ENCODE data around the gene NFATC1.

NFATC1 gene

DNA sequence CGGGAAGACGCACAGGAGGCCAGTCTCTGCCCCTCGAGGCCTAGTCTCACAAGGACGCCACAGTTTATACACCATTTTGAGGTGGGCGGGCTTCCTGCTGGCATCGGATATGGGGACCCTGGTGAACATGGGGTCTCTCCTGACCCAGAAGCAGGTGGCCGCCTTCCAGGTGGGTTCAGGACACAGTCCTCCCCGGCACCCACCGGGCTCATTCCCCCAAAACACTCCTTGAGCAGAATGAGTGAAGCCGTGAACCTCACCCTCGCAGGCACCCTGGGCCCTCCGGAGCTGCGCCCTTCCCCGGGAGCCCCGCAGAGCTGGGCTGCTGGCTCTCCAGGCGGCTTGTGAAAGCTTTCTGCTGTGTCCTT is 6.5 kb downstream of the NFATC1 start:
- in situ Hi-C loops (cut with HindIII; ENCODE audit: low sequenced_read_pairs): loop anchor here (5.0 kb wide), 3 partner anchors 35 to 100 kb away; no protein-coding TSS in a partner anchor
- TF ChIP-seq, protein P1, sequence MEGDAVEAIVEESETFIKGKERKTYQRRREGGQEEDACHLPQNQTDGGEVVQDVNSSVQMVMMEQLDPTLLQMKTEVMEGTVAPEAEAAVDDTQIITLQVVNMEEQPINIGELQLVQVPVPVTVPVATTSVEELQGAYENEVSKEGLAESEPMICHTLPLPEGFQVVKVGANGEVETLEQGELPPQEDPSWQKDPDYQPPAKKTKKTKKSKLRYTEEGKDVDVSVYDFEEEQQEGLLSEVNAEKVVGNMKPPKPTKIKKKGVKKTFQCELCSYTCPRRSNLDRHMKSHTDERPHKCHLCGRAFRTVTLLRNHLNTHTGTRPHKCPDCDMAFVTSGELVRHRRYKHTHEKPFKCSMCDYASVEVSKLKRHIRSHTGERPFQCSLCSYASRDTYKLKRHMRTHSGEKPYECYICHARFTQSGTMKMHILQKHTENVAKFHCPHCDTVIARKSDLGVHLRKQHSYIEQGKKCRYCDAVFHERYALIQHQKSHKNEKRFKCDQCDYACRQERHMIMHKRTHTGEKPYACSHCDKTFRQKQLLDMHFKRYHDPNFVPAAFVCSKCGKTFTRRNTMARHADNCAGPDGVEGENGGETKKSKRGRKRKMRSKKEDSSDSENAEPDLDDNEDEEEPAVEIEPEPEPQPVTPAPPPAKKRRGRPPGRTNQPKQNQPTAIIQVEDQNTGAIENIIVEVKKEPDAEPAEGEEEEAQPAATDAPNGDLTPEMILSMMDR (IDR thresholded peaks at IDR 0.05; ENCODE audit: low read depth, low read length, missing control alignments): no peak
- H3K4me3 ChIP-seq (ENCODE audit: low read depth, low read length): no peak overlapping the region
- DNase-seq (ENCODE audit: low read depth): no peak

DNA sequence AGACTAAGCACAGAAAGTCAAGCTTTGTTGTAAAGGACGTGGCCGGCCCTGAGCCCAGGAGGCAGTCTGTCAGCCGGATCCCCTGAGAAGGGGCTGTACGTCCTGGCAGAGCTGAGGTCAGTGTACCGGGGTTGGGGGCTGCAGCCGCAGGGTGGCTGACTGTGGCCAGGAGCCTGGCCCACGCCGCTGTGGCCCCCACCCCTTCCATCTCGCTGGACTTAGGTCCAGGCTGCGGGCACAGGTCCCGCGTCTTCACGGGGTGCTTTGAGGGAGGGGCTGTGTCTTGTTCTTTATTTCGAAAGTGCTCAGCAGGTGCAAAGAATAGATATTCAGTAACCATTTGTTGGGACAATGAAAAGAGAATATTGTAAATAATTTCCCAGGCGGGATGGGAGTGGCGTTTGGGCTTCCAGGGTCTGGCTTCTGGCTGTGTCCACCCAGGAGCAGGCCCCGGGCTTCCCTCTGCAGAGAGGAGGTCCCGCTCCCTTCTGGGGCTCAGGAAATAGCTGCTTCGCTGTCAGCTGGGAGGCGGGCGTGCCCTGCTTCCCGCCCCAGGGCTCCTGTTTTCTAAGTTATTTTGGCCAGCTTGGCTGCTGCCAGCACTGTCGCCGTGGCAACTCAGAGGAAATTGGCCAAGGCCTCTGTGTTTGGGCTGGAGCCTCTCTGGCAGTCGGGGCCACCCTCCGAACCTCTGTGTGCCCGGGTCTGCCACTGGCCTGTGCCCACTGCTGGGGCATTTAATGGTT is 7.4 kb downstream of the NFATC1 start:
- DNase-seq (ENCODE audit: low read depth): no peak
- in situ Hi-C loops (cut with HindIII; ENCODE audit: low sequenced_read_pairs): loop anchor here (5.0 kb wide), 3 partner anchors 34 to 99 kb away; no protein-coding TSS in a partner anchor
- TF ChIP-seq, protein P1 (IDR thresholded peaks at IDR 0.05; ENCODE audit: low read depth, low read length, missing control alignments): no peak
- H3K4me3 ChIP-seq (ENCODE audit: low read depth, low read length): no peak overlapping the region

DNA sequence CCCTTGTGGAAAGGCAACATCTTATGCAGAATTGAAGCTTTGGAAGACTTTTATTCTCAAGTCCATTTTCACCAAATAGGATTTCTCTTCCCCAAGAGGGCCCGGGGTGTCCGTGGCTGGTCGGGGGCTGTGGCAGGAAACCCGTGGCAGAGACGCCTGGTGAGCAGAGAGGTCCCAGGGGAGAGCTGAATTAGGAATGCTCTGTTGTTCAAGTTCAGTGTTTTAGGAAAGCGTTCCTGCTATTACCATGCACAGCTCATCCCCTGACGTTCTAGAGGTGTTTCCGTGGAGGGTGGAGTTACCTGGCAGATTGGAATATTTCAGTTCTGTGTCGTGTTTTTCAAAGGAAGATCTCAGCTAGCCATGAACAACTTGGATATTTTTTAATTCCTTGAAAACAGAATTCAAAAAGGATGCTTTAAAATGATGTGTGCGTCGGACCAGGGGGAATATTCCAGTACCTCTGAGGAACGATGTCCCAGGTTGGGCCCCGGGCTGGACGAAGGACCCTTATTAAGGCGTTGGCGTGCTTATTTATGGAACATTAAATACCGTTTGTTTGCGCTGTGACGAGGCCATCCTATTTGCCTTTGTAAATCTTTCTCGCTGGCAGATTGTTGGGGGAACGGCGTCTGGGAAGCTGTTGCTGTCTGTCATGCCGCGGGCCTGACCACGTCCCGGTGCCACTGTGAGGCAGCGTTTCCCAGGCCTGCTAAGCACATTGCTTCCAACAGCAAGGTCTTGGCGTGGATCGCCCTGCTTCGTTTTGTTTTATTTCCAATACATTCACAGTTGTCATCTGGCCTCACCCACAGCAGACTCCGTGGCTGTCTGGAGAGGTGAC is 8.2 kb downstream of the NFATC1 start:
- no peak for DNase-seq (ENCODE audit: low read depth)
- H3K4me3 ChIP-seq (ENCODE audit: low read depth, low read length): no peak overlapping the region
- TF ChIP-seq, protein P1 (IDR thresholded peaks at IDR 0.05; ENCODE audit: low read depth, low read length, missing control alignments): no peak
- in situ Hi-C loops (cut with HindIII; ENCODE audit: low sequenced_read_pairs): loop anchor here (5.0 kb wide), 3 partner anchors 33 to 98 kb away; no protein-coding TSS in a partner anchor

DNA sequence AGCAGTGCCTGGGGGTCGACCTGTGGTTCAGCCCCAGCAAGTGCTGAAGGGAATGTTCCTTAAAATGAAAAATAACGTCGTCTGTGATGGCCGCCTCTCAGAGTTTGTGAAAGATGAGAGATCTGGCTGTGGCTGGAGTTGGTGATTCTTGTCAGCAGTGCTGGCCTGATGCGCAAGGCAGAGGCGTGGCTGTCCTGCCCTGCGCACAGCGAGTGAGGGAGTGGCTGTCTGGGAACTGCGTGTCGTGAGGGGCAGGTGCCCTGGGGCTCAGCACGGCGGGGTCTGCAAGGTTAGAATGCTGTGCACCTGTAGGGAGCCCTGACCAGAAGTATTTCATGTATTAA is 8.8 kb downstream of the NFATC1 start:
- in situ Hi-C loops (cut with HindIII; ENCODE audit: low sequenced_read_pairs): loop anchor here (5.0 kb wide), 3 partner anchors 33 to 98 kb away; no protein-coding TSS in a partner anchor
- TF ChIP-seq, protein P1 (IDR thresholded peaks at IDR 0.05; ENCODE audit: low read depth, low read length, missing control alignments): no peak
- no peak for DNase-seq (ENCODE audit: low read depth)
- no peak overlapping the region for H3K4me3 ChIP-seq (ENCODE audit: low read depth, low read length)

DNA sequence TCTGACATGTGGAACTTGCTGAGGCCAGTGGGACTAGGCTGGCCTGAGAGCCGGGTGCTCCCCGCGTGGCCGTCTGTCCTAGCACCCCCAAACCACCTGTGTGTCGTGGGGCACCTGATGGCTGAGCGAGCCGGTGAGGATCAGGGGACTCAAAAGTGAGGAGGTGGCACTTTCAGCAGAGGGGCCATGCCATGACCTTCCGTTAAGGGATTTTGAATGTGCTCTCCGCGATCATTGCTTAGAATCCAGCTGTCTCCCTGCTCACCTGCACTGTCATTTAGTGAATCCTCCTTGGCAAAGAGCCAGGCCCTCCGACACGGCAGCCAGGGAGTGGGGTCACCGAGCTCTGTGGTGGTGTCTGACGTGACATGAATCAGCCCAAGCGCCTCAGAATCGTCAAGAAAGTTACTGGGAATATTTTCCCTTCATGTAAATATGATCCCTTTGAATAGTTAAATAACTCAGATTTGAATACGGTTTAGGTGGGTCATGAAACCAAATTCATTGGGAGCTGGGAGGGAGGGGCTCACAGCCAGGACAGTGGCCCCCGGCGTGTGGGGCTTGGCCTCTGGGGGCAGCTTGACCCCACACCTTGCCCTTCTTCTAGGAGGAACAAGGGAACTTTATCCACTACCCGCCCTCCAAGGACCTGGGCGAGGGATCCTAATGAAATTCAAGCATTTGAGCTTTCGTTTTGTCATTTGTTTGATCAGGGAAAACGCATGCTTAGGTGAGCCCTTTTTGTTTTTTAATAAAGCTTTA is 9.5 kb downstream of the NFATC1 start:
- H3K4me3 ChIP-seq (ENCODE audit: low read depth, low read length): no peak overlapping the region
- DNase-seq (ENCODE audit: low read depth): no peak
- TF ChIP-seq, protein P1 (IDR thresholded peaks at IDR 0.05; ENCODE audit: low read depth, low read length, missing control alignments): no peak
- in situ Hi-C loops (cut with HindIII; ENCODE audit: low sequenced_read_pairs): no loop called here

Data from astrocyte of the cerebellum (primary cell).